ENCODE measurements around the gene ELP6.
"Not testable (repeated sequence)": the region's sequence is repeated elsewhere in the genome, so short reads cannot be mapped to it uniquely, and the experiment has no call there.

The ELP6 gene

DNA sequence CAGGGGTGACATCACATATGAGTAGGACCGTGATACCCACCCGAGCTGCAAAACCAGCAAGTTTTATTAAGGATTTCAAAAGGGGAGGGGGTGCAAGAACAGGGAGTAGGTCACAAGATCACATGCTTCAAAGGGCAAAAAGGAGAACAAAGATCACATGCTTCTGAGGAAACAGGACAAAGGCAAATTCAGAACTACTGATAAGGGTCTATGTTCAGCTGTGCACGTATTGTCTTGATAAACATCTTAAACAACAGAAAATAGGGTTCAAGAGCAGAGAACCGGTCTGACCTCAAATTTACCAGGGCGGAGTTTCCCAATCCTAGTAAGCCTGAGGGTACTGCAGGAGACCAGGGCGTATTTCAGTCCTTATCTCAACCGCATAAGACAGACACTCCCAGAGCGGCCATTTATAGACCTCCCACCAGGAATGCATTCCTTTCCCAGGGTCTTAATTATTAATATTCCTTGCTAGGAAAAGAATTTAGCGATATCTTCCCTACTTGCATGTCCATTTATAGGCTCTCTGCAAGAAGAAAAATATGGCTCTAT, 53.9 kb downstream of the ELP6 start:
- DNase-seq = not testable (repeated sequence)

DNA sequence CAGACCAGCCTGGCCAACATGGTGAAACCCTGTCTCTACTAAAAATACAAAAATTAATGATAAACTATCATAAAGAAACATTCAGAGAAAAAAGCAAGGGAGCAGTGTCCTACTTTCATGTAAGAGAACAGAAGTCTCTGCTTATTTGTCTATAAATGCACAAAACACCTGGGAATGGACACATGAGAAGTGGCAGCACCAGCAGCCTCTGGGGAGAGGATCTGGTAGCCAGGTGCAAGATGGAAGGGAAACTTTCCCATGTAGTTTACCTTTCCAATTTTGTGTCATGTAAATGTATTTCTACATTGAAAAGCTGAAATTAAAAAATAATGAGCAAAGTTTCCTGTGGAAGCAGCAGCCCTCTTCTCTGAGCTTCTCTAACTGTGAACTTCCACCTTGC, 56.5 kb downstream of the ELP6 start:
- peak; percentile 36 for DNase-seq

DNA sequence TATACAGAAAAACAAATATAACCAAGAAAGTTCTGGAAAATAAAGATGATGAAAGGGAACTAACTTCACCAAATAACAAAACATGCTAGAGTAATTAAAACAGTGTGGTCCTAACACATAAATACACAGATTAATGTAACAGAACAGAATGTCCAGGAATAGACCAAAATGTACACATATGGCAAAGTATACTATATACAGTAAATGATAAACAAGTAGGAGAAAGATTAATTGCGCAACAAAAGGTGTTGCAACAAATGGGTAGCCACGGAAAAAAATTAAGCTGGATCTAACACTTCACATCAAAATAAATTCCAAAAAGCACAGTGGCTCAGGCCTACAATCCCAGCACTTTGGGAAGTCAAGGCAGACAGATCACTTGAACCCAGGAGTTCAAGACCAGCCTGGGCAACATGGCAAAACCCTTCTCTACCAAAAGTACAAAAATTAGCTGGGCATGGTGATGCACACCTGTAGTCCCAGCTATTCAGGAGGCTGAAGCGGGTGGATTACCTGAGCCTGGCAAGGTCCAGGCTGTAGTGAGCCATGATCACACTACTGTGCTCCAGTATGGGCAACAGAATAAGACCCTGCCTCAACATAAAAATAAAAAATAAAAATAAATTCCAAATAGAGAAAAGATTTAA, 57.6 kb downstream of the ELP6 start:
- DNase-seq = no peak

DNA sequence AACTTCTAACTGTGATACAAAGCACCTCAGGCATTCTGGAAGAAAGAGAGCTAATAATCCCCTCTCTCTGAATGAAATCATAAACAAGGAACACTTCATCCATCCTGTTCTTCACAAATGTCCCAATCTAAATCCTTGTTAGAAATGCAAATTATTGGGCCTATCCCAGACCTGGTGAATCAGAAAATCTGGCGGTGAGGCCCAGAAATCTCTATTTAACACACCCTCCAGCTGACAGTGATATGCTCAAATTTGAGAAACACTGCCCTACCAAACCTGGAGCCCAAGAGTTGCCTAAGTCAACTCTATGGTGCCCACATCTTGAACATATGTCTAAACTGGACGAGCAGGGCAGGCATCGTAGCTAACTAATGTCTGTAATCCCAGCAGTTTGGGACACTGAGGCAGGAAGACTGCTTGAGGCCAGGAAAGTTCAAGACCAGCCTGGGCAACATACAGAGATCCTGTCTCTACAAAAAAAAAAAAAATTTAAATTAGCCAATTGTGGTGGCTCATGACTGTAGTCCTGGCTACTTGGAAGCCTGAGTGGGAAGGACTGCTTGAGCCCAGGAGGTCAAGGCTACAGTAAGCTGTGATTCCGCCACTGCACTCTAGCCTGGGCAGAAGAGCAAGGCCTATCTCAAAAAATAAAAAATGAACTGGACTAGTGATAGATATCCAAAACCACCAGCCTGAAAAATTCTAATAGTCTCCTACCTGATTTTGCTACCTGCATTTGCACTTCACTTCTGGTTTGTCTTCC, 60.9 kb downstream of the ELP6 start:
- no peak for DNase-seq
